IMR-90 (cell line): Measurements from ENCODE around the gene FAIM2. TPM values are rescaled to one million over a fixed set of nuclear protein-coding genes. Genes with fewer than 3 reads are reported as not detected.

Experiments
- ATAC-seq: fragments of 200-7000 bp; cut with Tn5 transposase; 2 replicates; pipeline ENCODE4 v1.9.1; 2020; ENCODE audit warnings: low read depth, mild to moderate bottlenecking, moderate library complexity
- BruUV-seq: library from RNA; stranded (reverse); fragments of 400-500 nt; replicated peaks from 2 replicates; lab custom pipeline; 2021; lab: Mats Ljungman, UMichigan
- CTCF ChIA-PET: fragments of 300-600 bp; formaldehyde crosslinking; extraction: SDS; loops from one replicate; lab custom pipeline; 2021; ENCODE audit warnings: antibody characterized with exemption; lab: Yijun Ruan, JAX
- POLR2A ChIA-PET: fragments of 300-600 bp; sonication (Branson Sonifier 250); formaldehyde crosslinking; loops from one replicate; lab custom pipeline; 2022; ENCODE audit warnings: antibody characterized with exemption; ENCODE audit not compliant: unreplicated experiment; lab: Charles Lee
- DNase-seq: peaks from one replicate; pipeline ENCODE4 v3.0.0; 2013
- H2AFZ ChIP-seq: replicated peaks from 2 replicates; pipeline ENCODE3; 2013; ENCODE audit warnings: low read length, mild to moderate bottlenecking; ENCODE audit not compliant: poor library complexity
- H2AK5ac ChIP-seq: 2 replicates; pipeline ENCODE4 v1.6.1; 2013; ENCODE audit warnings: low read depth, low read length, inconsistent platforms
- H2AK9ac ChIP-seq: replicated peaks from 2 replicates; pipeline ENCODE3; 2013; ENCODE audit warnings: mild to moderate bottlenecking, low read depth, low read length, moderate library complexity; ENCODE audit not compliant: poor library complexity
- H2BK120ac ChIP-seq: 2 replicates; pipeline ENCODE4 v1.6.1; 2013; ENCODE audit warnings: low read depth, low read length, inconsistent platforms
- H2BK15ac ChIP-seq: 3 replicates; pipeline ENCODE4 v1.6.1; 2013; ENCODE audit warnings: low read depth, low read length, inconsistent platforms
- H2BK20ac ChIP-seq: 2 replicates; pipeline ENCODE4 v1.6.1; 2013; ENCODE audit warnings: low read depth, mild to moderate bottlenecking, inconsistent platforms, low read length, moderate library complexity
- H2BK5ac ChIP-seq: 2 replicates; pipeline ENCODE4 v1.6.1; 2013; ENCODE audit warnings: mild to moderate bottlenecking, low read depth, low read length, inconsistent platforms; ENCODE audit not compliant: poor library complexity, severe bottlenecking
- H3K14ac ChIP-seq: replicated peaks from 2 replicates; pipeline ENCODE4 v1.6.1; 2013; ENCODE audit warnings: low read depth, low read length, inconsistent platforms
- H3K18ac ChIP-seq: 2 replicates; pipeline ENCODE4 v1.6.1; 2013; ENCODE audit warnings: low read depth, low read length, control low read depth
- H3K23ac ChIP-seq: 2 replicates; pipeline ENCODE4 v1.6.1; 2013; ENCODE audit warnings: low read depth, low read length, inconsistent platforms
- H3K27ac ChIP-seq: 2 replicates; pipeline ENCODE4 v1.5.1; 2013; ENCODE audit warnings: mild to moderate bottlenecking, control low read depth, low read length; ENCODE audit not compliant: insufficient read depth
- H3K27me3 ChIP-seq: 2 replicates; pipeline ENCODE4 v1.6.1; 2013; ENCODE audit warnings: low read length; ENCODE audit not compliant: control insufficient read depth, insufficient read depth
- H3K36me3 ChIP-seq: 2 replicates; pipeline ENCODE4 v1.6.1; 2013; ENCODE audit warnings: low read length, mixed read lengths; ENCODE audit not compliant: control insufficient read depth, insufficient read depth
- H3K4ac ChIP-seq: 2 replicates; pipeline ENCODE4 v1.6.1; 2013; ENCODE audit warnings: low read depth, low read length, inconsistent platforms
- H3K4me1 ChIP-seq: 2 replicates; pipeline ENCODE4 v1.6.1; 2013; ENCODE audit warnings: low read length, mixed read lengths; ENCODE audit not compliant: control insufficient read depth, insufficient read depth
- H3K4me2 ChIP-seq: 2 replicates; pipeline ENCODE4 v1.6.1; 2013; ENCODE audit warnings: low read depth, mild to moderate bottlenecking, control low read depth, low read length, moderate library complexity
- H3K4me3 ChIP-seq: 2 replicates; pipeline ENCODE4 v1.5.1; 2013; ENCODE audit warnings: low read depth, mild to moderate bottlenecking, control low read depth, low read length, moderate library complexity; ENCODE audit not compliant: insufficient read depth
- H3K56ac ChIP-seq: 2 replicates; pipeline ENCODE4 v1.6.1; 2013; ENCODE audit warnings: low read length, inconsistent platforms; ENCODE audit not compliant: insufficient read depth; ENCODE audit errors: extremely low read depth
- H3K79me1 ChIP-seq, 2 experiments: 2 replicates each; pipeline ENCODE4 v1.6.1; 2013; ENCODE audit warnings: low read length in 2 of 2, inconsistent platforms in 1 of 2, low read depth in 1 of 2
- H3K9ac ChIP-seq: 2 replicates; pipeline ENCODE4 v1.6.1; 2013; ENCODE audit warnings: low read depth, low read length, control low read depth
- H3K9me1 ChIP-seq: 2 replicates; pipeline ENCODE4 v1.6.1; 2013; ENCODE audit warnings: low read length, inconsistent platforms; ENCODE audit not compliant: insufficient read depth
- H3K9me3 ChIP-seq: 2 replicates; pipeline ENCODE4 v1.6.1; 2013; ENCODE audit warnings: low read length; ENCODE audit not compliant: control insufficient read depth, insufficient read depth
- H4K20me1 ChIP-seq: 2 replicates; pipeline ENCODE4 v1.6.1; 2013; ENCODE audit warnings: low read length, inconsistent platforms; ENCODE audit not compliant: insufficient read depth
- H4K5ac ChIP-seq: 2 replicates; pipeline ENCODE4 v1.6.1; 2013; ENCODE audit warnings: mild to moderate bottlenecking, low read depth, low read length, control low read depth
- H4K8ac ChIP-seq, 2 experiments: 2 replicates each; pipeline ENCODE4 v1.6.1; 2013; ENCODE audit warnings: low read depth in 2 of 2, low read length in 2 of 2, control low read depth in 1 of 2, inconsistent platforms in 1 of 2
- H4K91ac ChIP-seq: 2 replicates; pipeline ENCODE4 v1.6.1; 2013; ENCODE audit warnings: low read depth, low read length, inconsistent platforms; ENCODE audit not compliant: insufficient read depth
- BHLHE40 ChIP-seq: fragments of 150-350 bp; IDR thresholded peaks from 2 replicates; pipeline ENCODE4 v1.6.1; 2016; ENCODE audit warnings: mild to moderate bottlenecking, low read depth, low read length
- CEBPB ChIP-seq: IDR thresholded peaks from 2 replicates; pipeline ENCODE4 v1.6.1; 2012; ENCODE audit warnings: low read depth, low read length, improper control_type of control experiment
- CHD1 ChIP-seq: IDR thresholded peaks from 2 replicates; pipeline ENCODE4 v1.6.1; 2012; ENCODE audit warnings: low read depth, low read length, improper control_type of control experiment
- MAZ ChIP-seq: IDR thresholded peaks from 2 replicates; pipeline ENCODE4 v1.6.1; 2012; ENCODE audit warnings: low read depth, mild to moderate bottlenecking, low read length, improper control_type of control experiment, moderate library complexity, borderline replicate concordance
- RCOR1 ChIP-seq: IDR thresholded peaks from 2 replicates; pipeline ENCODE4 v1.6.1; 2012; ENCODE audit warnings: mild to moderate bottlenecking, low read length, improper control_type of control experiment; ENCODE audit not compliant: insufficient replicate concordance
- RFX5 ChIP-seq: IDR thresholded peaks from 2 replicates; pipeline ENCODE4 v1.8.0; 2012; ENCODE audit warnings: low read depth, mild to moderate bottlenecking, low read length, moderate library complexity
- SMC3 ChIP-seq: fragments of 150-350 bp; IDR thresholded peaks from 2 replicates; pipeline ENCODE4 v1.6.1; 2016; ENCODE audit warnings: low read depth, mild to moderate bottlenecking, antibody characterized with exemption, low read length, moderate library complexity
- WGBS, 2 experiments: methylation state at CpG; one replicate each; pipeline versions ENCODE4 v1.1.5 to v1.1.7; 2013; ENCODE audit warnings: missing lambda C conversion rate in 2 of 2; ENCODE audit not compliant: insufficient read length in 1 of 2; ENCODE audit errors: extremely low coverage in 2 of 2; 5-methylcytosine and 5-hydroxymethylcytosine counted together
- dilution Hi-C: fragments of 300-500 bp; cut with HindIII; formaldehyde crosslinking; loops from one replicate; pipeline ENCODE4 v1.14.3; 2018; ENCODE audit warnings: low sequenced_read_pairs; ENCODE audit not compliant: unreplicated experiment
- in situ Hi-C: fragments of 300-500 bp; cut with MboI; formaldehyde crosslinking; loops from 3 replicates; pipeline ENCODE4 v1.14.3; 2019; ENCODE audit warnings: low sequenced_read_pairs, inconsistent platforms, mixed read lengths
- intact Hi-C: fragments of 100-400 bp; cut with micrococcal nuclease; formaldehyde crosslinking; loops from 2 replicates; pipeline ENCODE4 v1.10.0; 2022
- polyA plus RNA-seq, 3 experiments: library from polyadenylated mRNA; depleted of rRNA; stranded (reverse); fragments of >200 nt; gene quantifications; 2 replicates each; pipeline ENCODE4 v1.2.3, GENCODE V29; 2012; ENCODE audit warnings: low replicate concordance in 1 of 3
- total RNA-seq: library from RNA; depleted of rRNA; stranded (reverse); fragments of >200 nt; gene quantifications from 2 replicates; pipeline ENCODE4 v1.2.3, GENCODE V29; 2012
- TF ChIP-seq, protein P1 (sequence below): conservative IDR thresholded peaks from 2 replicates; pipeline ENCODE4 v1.5.1; 2012; ENCODE audit warnings: mild to moderate bottlenecking, low read depth, low read length, improper control_type of control experiment

The FAIM2 gene
- total and polyA plus RNA-seq, 2 of the 4 experiments (the other 2 are of a cell fraction): 0.72 to 5.3 TPM

DNA sequence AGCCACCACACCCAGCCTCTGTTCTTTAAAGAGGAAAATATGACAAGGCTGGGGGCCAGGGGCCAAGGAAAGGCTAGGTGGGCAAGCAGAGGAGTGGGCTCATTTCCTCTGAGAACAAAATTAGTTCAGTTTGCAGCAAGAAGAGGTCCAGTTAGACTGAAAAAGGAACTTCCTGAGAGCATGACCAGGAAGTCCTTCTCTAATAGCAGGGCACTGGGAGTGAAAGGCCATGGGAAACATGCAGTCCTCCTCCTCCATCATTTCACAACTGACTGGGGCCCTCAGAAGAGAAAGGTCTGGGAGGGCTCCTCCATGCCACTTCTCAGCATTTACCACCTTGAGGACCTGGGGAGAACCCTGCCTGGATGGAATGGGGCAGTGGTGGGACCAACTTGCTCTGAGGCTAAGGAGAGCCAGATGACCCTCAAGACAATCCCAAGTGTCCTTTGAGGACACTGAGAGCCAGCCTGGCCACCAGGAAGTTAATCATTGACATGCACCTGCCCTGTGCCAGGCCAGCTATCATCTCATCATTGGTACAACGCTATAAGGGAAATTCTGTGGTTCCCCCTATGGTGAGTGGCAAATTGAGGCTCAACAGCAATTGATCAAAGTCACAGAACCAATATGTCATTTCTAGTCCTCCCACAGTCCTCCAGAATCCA is 48.8 kb upstream of the FAIM2 start:
- intact Hi-C loops (no loop called here), dilution Hi-C loops (no loop called here), in situ Hi-C loops (loop anchor here (5.0 kb wide), 1 partner anchor 85 kb away; no protein-coding TSS in a partner anchor)
- Histone ChIP-seq H3K27ac (no peak overlapping the region), H3K4me3 (no peak overlapping the region), H3K27me3 (peaks cover 73% of the 10 kb centered on the region), H4K5ac (no peak overlapping the region), H3K9me1 (no peaks in the 10 kb centered on the region), H2BK15ac (no peak overlapping the region), H2AK9ac (no peak overlapping the region), H2BK20ac (no peak overlapping the region), H4K91ac (no peak overlapping the region), H3K56ac (no peak overlapping the region), H4K8ac (no peak overlapping the region), H3K36me3 (no peaks in the 10 kb centered on the region), H3K9me3 (no peaks in the 10 kb centered on the region; the same call in 1 of the 2 replicates), H3K9ac (no peak overlapping the region), H3K4ac (no peak overlapping the region), H3K18ac (no peak overlapping the region), H2AK5ac (no peak overlapping the region), H3K23ac (no peak overlapping the region), H3K79me1 (no peaks in the 10 kb centered on the region), H3K4me2 (no peak overlapping the region), H2BK5ac (no peak overlapping the region), H4K20me1 (no peaks in the 10 kb centered on the region), H2BK120ac (no peak overlapping the region), H3K14ac (no peak overlapping the region), H2AFZ (no peak overlapping the region), H3K4me1 (no peaks in the 10 kb centered on the region)
- CTCF ChIA-PET: no interaction called here
- WGBS, 2 experiments: no CpG with 5 or more reads among the region's 1 CpG
- ATAC-seq (no peak), DNase-seq (no peak)
- BruUV-seq: no TSS peak
- TF ChIP-seq, protein P1, sequence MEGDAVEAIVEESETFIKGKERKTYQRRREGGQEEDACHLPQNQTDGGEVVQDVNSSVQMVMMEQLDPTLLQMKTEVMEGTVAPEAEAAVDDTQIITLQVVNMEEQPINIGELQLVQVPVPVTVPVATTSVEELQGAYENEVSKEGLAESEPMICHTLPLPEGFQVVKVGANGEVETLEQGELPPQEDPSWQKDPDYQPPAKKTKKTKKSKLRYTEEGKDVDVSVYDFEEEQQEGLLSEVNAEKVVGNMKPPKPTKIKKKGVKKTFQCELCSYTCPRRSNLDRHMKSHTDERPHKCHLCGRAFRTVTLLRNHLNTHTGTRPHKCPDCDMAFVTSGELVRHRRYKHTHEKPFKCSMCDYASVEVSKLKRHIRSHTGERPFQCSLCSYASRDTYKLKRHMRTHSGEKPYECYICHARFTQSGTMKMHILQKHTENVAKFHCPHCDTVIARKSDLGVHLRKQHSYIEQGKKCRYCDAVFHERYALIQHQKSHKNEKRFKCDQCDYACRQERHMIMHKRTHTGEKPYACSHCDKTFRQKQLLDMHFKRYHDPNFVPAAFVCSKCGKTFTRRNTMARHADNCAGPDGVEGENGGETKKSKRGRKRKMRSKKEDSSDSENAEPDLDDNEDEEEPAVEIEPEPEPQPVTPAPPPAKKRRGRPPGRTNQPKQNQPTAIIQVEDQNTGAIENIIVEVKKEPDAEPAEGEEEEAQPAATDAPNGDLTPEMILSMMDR: no peak
- TF ChIP-seq RCOR1 (no peak), CEBPB (no peak), SMC3 (no peak), MAZ (no peak), RFX5 (no peak), CHD1 (no peak), BHLHE40 (no peak)
- POLR2A ChIA-PET: no interaction called here
